Stomach (tissue), 19 donors: Measurements from ENCODE around the gene ATXN1. TPM values are rescaled to one million over a fixed set of nuclear protein-coding genes. Genes with fewer than 3 reads are reported as not detected.

Source experiments
- DNase-seq, 2 donors: peaks; one replicate each; pipeline versions ENCODE4 v3.0.0 to v3.0.0-alpha.2; 2013 to 2019
- H3K27ac ChIP-seq, 5 donors: fragments of 200-600 bp in 4 of 5; sonication (generic) in 4 of 5; one replicate each; pipeline ENCODE4 v1.5.1; 2013 to 2019; ENCODE audit warnings: mild to moderate bottlenecking in 1 of 5, moderate library complexity in 1 of 5
- H3K27me3 ChIP-seq, 3 donors: fragments of 200-600 bp; sonication (generic); one replicate each; pipeline ENCODE4 v1.5.1; 2017 to 2019; ENCODE audit warnings: mixed run types in 1 of 3
- H3K36me3 ChIP-seq, 4 donors: fragments of 200-600 bp; sonication (generic); 1 replicate in 3 of 4; 2 replicates in 1 of 4; pipeline ENCODE4 v1.5.1; 2016 to 2019
- H3K4me1 ChIP-seq, 4 donors: fragments of 200-600 bp; sonication (generic); one replicate each; pipeline ENCODE4 v1.5.1; 2016 to 2019
- H3K4me3 ChIP-seq, 4 donors: fragments of 200-600 bp; sonication (generic) in 3 of 4; one replicate each; pipeline ENCODE4 v1.5.1; 2016 to 2019; ENCODE audit warnings: mild to moderate bottlenecking in 1 of 4
- H3K9me3 ChIP-seq, 4 donors: fragments of 200-600 bp; sonication (generic); one replicate each; pipeline ENCODE4 v1.5.1; 2016 to 2019
- EP300 ChIP-seq: sonication (generic); formaldehyde crosslinking; IDR thresholded peaks from one replicate; pipeline ENCODE4 v1.6.1; 2017; ENCODE audit warnings: antibody characterized with exemption
- POLR2A ChIP-seq, 4 donors: fragments of 450-650 bp; IDR thresholded peaks; one replicate each; pipeline ENCODE4 v1.6.1; 2016; ENCODE audit warnings: antibody characterized with exemption in 4 of 4, control low read depth in 2 of 4, mild to moderate bottlenecking in 1 of 4, moderate library complexity in 1 of 4
- POLR2AphosphoS5 ChIP-seq, 3 donors: sonication (generic); formaldehyde crosslinking; IDR thresholded peaks; one replicate each; pipeline ENCODE4 v1.6.1; 2016; ENCODE audit warnings: antibody characterized with exemption in 3 of 3
- WGBS, 5 donors: extraction: QIAGEN DNeasy Blood & Tissue Kit in 3 of 5; methylation state at CpG; one replicate each; pipeline versions ENCODE4 v1.1.5 to v1.1.7; 2013 to 2018; 5-methylcytosine and 5-hydroxymethylcytosine counted together
- intact Hi-C: fragments of 100-400 bp; cut with DNase I; formaldehyde crosslinking; loops from one replicate; pipeline ENCODE4 v1.15.1; 2023; ENCODE audit warnings: low total_unique reads
- long read RNA-seq, 10 donors: transcript quantifications; one replicate each; lab custom pipeline, GENCODE V29; 2026
- polyA plus RNA-seq, 3 donors: library from polyadenylated mRNA; stranded (reverse); fragments of 200-250 nt; gene quantifications; one replicate each; pipeline ENCODE4 v1.2.3, GENCODE V29; 2013
- total RNA-seq, 5 donors: library from RNA; depleted of rRNA; stranded (reverse); fragments of >200 nt; gene quantifications; one replicate each; pipeline versions ENCODE4 v1.1.0 to v1.2.3, GENCODE V29; 2014 to 2016
- TF ChIP-seq, protein P1 (sequence below), 7 experiments: fragments of 450-650 bp in 4 of 7; fragments of 200-600 bp in 3 of 7; sonication (generic) in 3 of 7; IDR thresholded peaks; one replicate each; pipeline ENCODE4 v1.5.1; 2016 to 2019; ENCODE audit warnings: antibody characterized with exemption in 7 of 7, control low read depth in 2 of 7, mild to moderate bottlenecking in 1 of 7
- donor health status: healthy with polysubstance abuse.
- donor health status: Bipolar disorder and iron deficiency.
- donor health status: healthy.

The ATXN1 gene
- total RNA-seq, result 100 to 1,000 TPM in 1 of 5 donors, 10 to 100 TPM in 4; 32.4 to 106 (median 64.6) TPM
- 1 to 10 TPM; 5.2 to 8.7 (median 7.6) TPM for polyA plus RNA-seq
- long read RNA-seq, donor 1, partial matches to known transcripts, result 0 of 2 reads
- long read RNA-seq, donor 1, other reads (novel, unspliced or antisense), result 0 of 2 reads
- long read RNA-seq, donor 2, full-length matches to known transcripts, result 2 of 8 reads
- long read RNA-seq, donor 2, partial matches to known transcripts, result 6 of 8 reads
- long read RNA-seq, donor 2, other reads (novel, unspliced or antisense), result 0 of 8 reads
- long read RNA-seq, donor 3, partial matches to known transcripts, result 0 of 4 reads
- long read RNA-seq, donor 3, other reads (novel, unspliced or antisense), result 0 of 4 reads
- long read RNA-seq, donor 4, result 0 reads
- long read RNA-seq, donor 5, partial matches to known transcripts, result 0 of 2 reads
- long read RNA-seq, donor 5, other reads (novel, unspliced or antisense), result 0 of 2 reads
- long read RNA-seq, donor 6, partial matches to known transcripts, result 0 of 1 reads
- long read RNA-seq, donor 6, other reads (novel, unspliced or antisense), result 0 of 1 reads
- long read RNA-seq, donor 7, partial matches to known transcripts, result 0 of 4 reads
- long read RNA-seq, donor 7, other reads (novel, unspliced or antisense), result 0 of 4 reads
- long read RNA-seq, donor 8, partial matches to known transcripts, result 0 of 2 reads
- long read RNA-seq, donor 8, other reads (novel, unspliced or antisense), result 0 of 2 reads
- long read RNA-seq, donor 9, partial matches to known transcripts, result 0 of 2 reads
- long read RNA-seq, donor 9, other reads (novel, unspliced or antisense), result 0 of 2 reads
- long read RNA-seq, donor 10, partial matches to known transcripts, result 0 of 2 reads
- long read RNA-seq, donor 10, other reads (novel, unspliced or antisense), result 0 of 2 reads

DNA sequence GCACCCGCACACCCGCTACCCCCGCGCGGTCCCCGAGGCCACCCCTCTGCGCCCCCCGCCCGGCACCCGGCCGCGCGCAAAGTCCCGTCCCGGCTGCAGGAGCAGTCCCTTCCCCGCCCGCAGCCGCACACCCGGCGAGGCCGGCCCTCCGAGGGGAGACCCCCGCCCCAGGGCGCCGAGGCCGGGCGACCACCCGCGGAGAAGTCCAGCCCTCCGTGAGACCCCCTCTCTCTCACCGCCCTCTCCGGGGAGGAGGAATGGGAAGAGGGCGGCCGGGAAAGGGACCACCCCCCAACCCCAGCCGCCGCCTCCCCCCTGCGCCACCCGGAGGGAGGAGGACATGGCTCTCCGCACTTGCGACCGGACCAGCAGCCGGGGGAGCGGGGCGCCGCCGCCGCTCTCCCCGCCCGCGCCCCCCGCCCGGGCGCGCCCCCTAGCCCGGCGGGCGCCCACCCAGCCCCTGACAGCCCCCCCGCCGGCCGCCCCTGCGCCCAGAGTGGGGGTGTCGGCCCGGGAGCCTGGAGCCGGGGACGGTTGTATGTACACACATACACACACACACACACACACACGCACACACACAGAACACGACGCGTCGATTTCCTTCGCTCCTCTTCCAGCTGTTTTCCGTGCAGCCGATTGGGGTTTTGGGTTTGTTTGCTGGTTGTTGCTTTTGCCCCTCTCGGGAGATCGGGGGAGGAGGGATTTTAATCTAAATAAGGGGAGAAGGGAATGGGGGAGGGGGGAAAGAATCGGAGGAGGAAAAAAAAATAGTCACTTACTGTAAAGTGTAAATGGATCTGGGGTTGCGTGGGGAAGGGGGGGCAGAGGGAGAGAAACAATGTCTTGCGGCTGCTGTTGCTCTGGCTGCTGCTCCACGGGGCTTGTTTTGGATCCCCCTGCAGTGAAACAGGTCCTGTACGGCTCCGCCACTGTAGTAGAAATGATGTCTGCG, at the start of gene ATXN1:
TSS of gene ATXN1 (minus strand) at position 945 of the 955 bp plus-strand sequence.
- Histone ChIP-seq H3K27ac (peak within 1 kb of the TSS; percentile 96 to 100 (median 99)), H3K4me1 (peaks cover 19 to 64% (median 48%) of the 10 kb centered on the region in 4 donors)
- 0 to 2% (median 1%) methylated on average over 20 to 80 of the region's 82 CpGs for WGBS, 5 donors

DNA sequence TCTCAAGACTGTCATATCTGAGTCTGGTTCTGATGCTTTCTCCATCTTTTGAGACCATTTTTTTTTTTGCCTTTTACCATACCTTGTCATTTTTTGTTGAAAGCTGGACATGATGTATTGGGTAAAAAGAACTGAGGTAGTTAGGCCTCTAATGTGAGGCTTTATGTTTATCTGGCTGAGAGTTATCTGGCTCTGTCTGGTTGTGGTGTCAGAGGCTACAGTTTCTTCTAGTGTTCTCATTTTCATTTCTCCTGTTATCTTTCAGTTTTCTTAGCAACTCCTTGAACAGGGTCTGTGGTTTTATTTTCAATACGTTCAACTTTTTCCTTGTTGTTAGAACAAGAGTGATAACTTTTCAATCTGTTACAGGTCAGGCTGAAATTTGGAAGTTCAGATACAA, 49.2 kb upstream of the ATXN1 start:
- 71 to 82% (median 78%) methylated on average over 1 of the region's 1 CpG for WGBS, 5 donors
- Histone ChIP-seq H3K27ac (no peak overlapping the region), H3K27me3 (no peaks in the 10 kb centered on the region), H3K4me1 (peaks cover 0 to 7% (median 2%) of the 10 kb centered on the region in 4 donors), H3K36me3 (no peaks in the 10 kb centered on the region), H3K4me3 (no peak overlapping the region), H3K9me3 (peaks cover 7 to 31% (median 19%) of the 10 kb centered on the region in 4 donors)
- no peak for DNase-seq
- intact Hi-C loops, result no loop called here
- TF ChIP-seq EP300 (no peak), POLR2A (IDR thresholded peaks at IDR 0.05) (no peak), POLR2AphosphoS5 (IDR thresholded peaks at IDR 0.05) (no peak)
- TF ChIP-seq, protein P1, sequence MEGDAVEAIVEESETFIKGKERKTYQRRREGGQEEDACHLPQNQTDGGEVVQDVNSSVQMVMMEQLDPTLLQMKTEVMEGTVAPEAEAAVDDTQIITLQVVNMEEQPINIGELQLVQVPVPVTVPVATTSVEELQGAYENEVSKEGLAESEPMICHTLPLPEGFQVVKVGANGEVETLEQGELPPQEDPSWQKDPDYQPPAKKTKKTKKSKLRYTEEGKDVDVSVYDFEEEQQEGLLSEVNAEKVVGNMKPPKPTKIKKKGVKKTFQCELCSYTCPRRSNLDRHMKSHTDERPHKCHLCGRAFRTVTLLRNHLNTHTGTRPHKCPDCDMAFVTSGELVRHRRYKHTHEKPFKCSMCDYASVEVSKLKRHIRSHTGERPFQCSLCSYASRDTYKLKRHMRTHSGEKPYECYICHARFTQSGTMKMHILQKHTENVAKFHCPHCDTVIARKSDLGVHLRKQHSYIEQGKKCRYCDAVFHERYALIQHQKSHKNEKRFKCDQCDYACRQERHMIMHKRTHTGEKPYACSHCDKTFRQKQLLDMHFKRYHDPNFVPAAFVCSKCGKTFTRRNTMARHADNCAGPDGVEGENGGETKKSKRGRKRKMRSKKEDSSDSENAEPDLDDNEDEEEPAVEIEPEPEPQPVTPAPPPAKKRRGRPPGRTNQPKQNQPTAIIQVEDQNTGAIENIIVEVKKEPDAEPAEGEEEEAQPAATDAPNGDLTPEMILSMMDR (IDR thresholded peaks at IDR 0.05), result no peak

More for the DNA sequence above, at the start of gene ATXN1:
- Histone ChIP-seq H3K36me3 (no peaks in the 10 kb centered on the region), H3K4me3 (peak within 1 kb of the TSS; percentile 76 to 93 (median 86)), H3K27me3 (no peaks in the 10 kb centered on the region), H3K9me3 (no peaks in the 10 kb centered on the region)
- TF ChIP-seq POLR2AphosphoS5 (IDR thresholded peaks at IDR 0.05), result peak in 2 of 3 donors; percentile 9 to 20
- peak in 1 of 4 donors; percentile 44 for TF ChIP-seq POLR2A (IDR thresholded peaks at IDR 0.05)
- TF ChIP-seq, protein P1 (IDR thresholded peaks at IDR 0.05), result no peak
- no peak for TF ChIP-seq EP300
- peak; percentile 62 to 86 for DNase-seq
- intact Hi-C loops, result no loop called here

DNA sequence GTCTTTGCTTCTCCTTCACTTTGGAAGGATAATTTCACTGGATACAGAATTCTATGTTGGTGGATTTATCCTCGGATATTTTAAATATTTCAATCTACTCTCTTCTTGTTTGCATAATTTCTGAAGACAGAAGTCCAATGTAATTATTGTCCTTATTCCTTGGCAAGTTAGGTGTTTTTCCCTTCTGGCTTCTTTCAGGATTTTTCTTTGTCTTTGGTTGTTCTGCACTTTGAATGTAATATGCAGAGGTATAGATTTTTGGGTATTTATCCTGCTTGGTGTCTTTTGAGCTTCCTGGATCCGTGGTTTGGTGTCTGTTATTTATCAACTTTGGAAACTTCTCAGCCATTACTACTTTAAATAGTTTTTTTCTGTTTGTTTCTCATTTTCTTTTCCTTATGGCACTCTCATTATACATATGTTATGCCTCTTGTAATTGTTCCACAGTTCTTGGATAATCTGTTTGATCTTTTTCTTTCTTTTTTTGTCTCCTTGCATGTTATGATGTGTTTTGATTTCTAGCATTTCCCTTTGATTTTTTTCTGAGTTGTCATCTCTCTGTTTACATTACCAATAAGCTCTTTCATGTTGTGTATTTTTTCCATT, 48.6 kb upstream of the ATXN1 start:
- WGBS, 5 donors, result 74 to 80% (median 77%) methylated on average over 2 of the region's 2 CpGs
- Histone ChIP-seq H3K9me3 (peaks cover 7 to 31% (median 19%) of the 10 kb centered on the region in 4 donors), H3K36me3 (no peaks in the 10 kb centered on the region), H3K27me3 (no peaks in the 10 kb centered on the region), H3K27ac (no peak overlapping the region), H3K4me1 (peaks cover 0 to 13% (median 5%) of the 10 kb centered on the region in 4 donors), H3K4me3 (no peak overlapping the region)
- intact Hi-C loops, result no loop called here
- no peak for TF ChIP-seq EP300
- TF ChIP-seq POLR2A (IDR thresholded peaks at IDR 0.05), result no peak
- no peak for DNase-seq

DNA sequence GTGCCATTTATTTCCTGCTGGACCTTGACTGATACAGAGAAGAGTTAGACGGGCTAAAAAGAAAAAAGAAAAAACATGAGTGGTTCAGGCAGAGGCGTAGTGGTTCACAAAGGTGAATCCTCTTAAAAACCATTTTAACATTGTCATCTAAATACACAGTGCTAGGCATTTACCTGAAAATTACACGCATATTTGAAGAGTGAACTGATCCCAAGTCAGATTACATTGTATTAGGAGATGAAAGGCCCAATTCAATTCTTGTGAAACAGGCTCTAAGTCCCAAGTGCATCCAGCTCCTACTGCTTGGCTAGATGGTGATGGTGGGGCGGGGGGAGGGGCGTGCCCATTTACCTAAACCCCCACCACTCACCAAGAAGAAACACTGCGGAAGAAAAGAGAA, 46.7 kb upstream of the ATXN1 start:
- Histone ChIP-seq H3K4me3 (no peak overlapping the region), H3K27me3 (no peaks in the 10 kb centered on the region), H3K9me3 (peaks cover 4 to 25% (median 16%) of the 10 kb centered on the region in 4 donors), H3K27ac (no peak overlapping the region), H3K36me3 (no peaks in the 10 kb centered on the region), H3K4me1 (peaks cover 0 to 29% (median 14%) of the 10 kb centered on the region in 4 donors)
- intact Hi-C loops, result no loop called here
- no peak for DNase-seq
- no peak for TF ChIP-seq POLR2AphosphoS5 (IDR thresholded peaks at IDR 0.05)
- TF ChIP-seq, protein P1 (IDR thresholded peaks at IDR 0.05), result no peak
- no peak for TF ChIP-seq POLR2A (IDR thresholded peaks at IDR 0.05)
- no peak for TF ChIP-seq EP300
- 88 to 94% (median 90%) methylated on average over 6 of the region's 6 CpGs for WGBS, 5 donors
